ENCODE data around the gene DYNLT2. TPM values are rescaled to one million over a fixed set of nuclear protein-coding genes. Genes with fewer than 3 reads are reported as not detected.

Gene DYNLT2
- total RNA-seq, 2 experiments from 2014 or later: 2.3 to 2.9 TPM

DNA sequence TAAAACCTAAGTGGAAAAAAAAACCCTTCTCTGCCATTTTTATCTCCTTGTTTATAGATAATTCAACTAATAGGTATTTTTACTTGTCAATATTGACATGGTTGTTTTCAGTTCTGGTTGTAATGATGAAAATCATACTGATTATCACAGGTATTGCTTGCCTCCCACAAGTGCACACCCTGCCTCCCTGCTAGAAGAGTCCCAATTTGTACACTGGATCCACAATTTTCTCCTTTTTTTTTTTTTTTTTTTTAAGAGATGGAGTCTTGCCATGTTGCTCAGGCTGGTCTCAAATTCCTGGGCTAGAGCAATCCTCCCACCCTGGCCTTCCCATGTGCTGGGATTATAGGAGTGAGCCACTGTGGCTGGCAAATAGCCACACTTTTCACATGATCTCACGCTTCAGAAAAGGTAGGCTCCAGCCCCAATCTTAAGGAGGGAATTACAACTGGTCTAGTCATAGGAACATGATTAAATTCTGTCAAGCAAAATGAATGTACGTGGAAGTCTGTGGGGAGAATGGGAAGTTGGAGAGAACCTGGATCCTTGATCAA, 12.3 kb downstream of the DYNLT2 start:
- H3K36me3 Mint-ChIP-seq: no peaks in the 10 kb centered on the region
- DNase-seq (no peak), ATAC-seq (ENCODE audit: low read depth) (no peak)
- H3K27ac Mint-ChIP-seq: no peak overlapping the region
- POLR2A ChIA-PET: no interaction called here
- H3K27me3 Mint-ChIP-seq: peaks cover 31% of the 10 kb centered on the region
- no peak overlapping the region for H3K4me3 Mint-ChIP-seq
- no peaks in the 10 kb centered on the region for H3K4me1 Mint-ChIP-seq
- H3K9me3 Mint-ChIP-seq: no peaks in the 10 kb centered on the region

GRCh38 chr6:169738204-169738975, 13.0 kb downstream of the DYNLT2 start:
- ATAC-seq (ENCODE audit: low read depth): no peak
- POLR2A ChIA-PET: no interaction called here
- Mint-ChIP-seq H3K36me3 (no peaks in the 10 kb centered on the region), H3K27me3 (peaks cover 36% of the 10 kb centered on the region), H3K9me3 (no peaks in the 10 kb centered on the region), H3K4me1 (no peaks in the 10 kb centered on the region), H3K4me3 (no peak overlapping the region), H3K27ac (no peak overlapping the region)
- DNase-seq: no peak

GRCh38 chr6:169729961-169730360, 21.4 kb downstream of the DYNLT2 start:
- no peak overlapping the region for H3K4me3 Mint-ChIP-seq
- H3K9me3 Mint-ChIP-seq: no peaks in the 10 kb centered on the region
- POLR2A ChIA-PET: no interaction called here
- H3K27ac Mint-ChIP-seq: no peak overlapping the region
- no peak for DNase-seq
- ATAC-seq (ENCODE audit: low read depth): no peak
- H3K36me3 Mint-ChIP-seq: peaks cover 2% of the 10 kb centered on the region
- peaks cover 21% of the 10 kb centered on the region for H3K27me3 Mint-ChIP-seq
- H3K4me1 Mint-ChIP-seq: peaks cover 15% of the 10 kb centered on the region

DNA sequence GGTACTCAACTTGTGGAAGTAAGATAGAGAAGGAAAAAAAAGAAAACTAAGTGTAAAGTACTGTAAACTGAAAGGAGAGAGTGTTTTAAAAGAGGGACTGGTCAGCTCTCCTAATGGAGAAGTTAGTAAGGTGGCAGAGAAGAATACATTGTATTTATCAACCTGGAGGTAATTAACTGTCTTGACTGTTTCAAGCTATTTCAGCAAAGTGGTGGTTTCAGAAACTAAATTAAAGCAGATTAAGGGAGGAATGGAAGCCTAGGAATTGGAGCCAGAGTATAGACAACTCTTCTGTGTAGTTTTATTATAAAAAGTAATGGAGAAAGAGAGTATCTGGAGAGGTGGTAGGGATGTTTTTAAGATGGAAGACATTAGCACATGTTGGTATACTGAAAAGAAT, 24.4 kb downstream of the DYNLT2 start:
- Mint-ChIP-seq H3K36me3 (peaks cover 4% of the 10 kb centered on the region), H3K4me1 (peaks cover 20% of the 10 kb centered on the region), H3K4me3 (no peak overlapping the region), H3K27me3 (peaks cover 4% of the 10 kb centered on the region), H3K9me3 (no peaks in the 10 kb centered on the region), H3K27ac (peak overlapping the region; percentile 6)
- DNase-seq (no peak), ATAC-seq (ENCODE audit: low read depth) (no peak)
- POLR2A ChIA-PET: no interaction called here

DNA sequence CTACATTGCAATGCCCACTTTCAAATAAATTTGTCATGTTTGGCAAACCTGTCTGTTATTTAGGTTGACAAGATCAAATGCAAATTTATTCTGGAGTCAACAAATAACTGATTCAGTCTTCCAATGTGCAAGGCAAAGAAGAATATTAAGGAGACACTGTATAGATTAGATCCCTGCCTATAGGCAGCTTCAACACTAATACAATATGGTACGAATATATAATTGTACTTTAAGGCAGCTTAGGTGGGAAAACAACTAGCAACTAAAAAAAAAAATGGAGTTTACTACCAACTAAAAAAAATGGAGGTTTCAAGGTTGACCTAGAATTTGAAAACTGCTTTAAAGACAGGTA, 25.3 kb downstream of the DYNLT2 start:
- Mint-ChIP-seq H3K4me3 (peak overlapping the region; percentile 10), H3K9me3 (no peaks in the 10 kb centered on the region), H3K27ac (peak overlapping the region; percentile 39), H3K4me1 (peaks cover 26% of the 10 kb centered on the region), H3K36me3 (peaks cover 4% of the 10 kb centered on the region), H3K27me3 (peaks cover 4% of the 10 kb centered on the region)
- POLR2A ChIA-PET: interaction anchor here (0.6 to 1.8 kb wide), 2 partner anchors 26 to 513 kb away, joined by 4 to 9 read pairs; partner anchors contain the start of genes DYNLT2 and ERMARD
- no peak for ATAC-seq (ENCODE audit: low read depth)
- no peak for DNase-seq

- H3K27ac Mint-ChIP-seq: peak overlapping the region; percentile 68
- H3K9me3 Mint-ChIP-seq: no peaks in the 10 kb centered on the region
- no peak for DNase-seq
- POLR2A ChIA-PET: interaction anchor here (0.6 to 1.8 kb wide), 3 partner anchors 23 to 512 kb away, joined by 4 to 14 read pairs (median 9); partner anchors contain the start of genes C6orf120, DYNLT2, ERMARD and WDR27
- ATAC-seq (ENCODE audit: low read depth): no peak
- H3K4me1 Mint-ChIP-seq: peaks cover 27% of the 10 kb centered on the region
- peak overlapping the region; percentile 77 for H3K4me3 Mint-ChIP-seq
- H3K27me3 Mint-ChIP-seq: peaks cover 4% of the 10 kb centered on the region
- H3K36me3 Mint-ChIP-seq: peaks cover 6% of the 10 kb centered on the region
Measured at GRCh38 chr6:169725125-169726048, 26.0 kb downstream of the DYNLT2 start.

- peak; percentile 74 for DNase-seq
- H3K9me3 Mint-ChIP-seq: no peaks in the 10 kb centered on the region
- H3K4me1 Mint-ChIP-seq: peaks cover 30% of the 10 kb centered on the region
- ATAC-seq (ENCODE audit: low read depth): peak; percentile 53
- POLR2A ChIA-PET: interaction anchor here (0.6 to 1.8 kb wide), 3 partner anchors 22 to 738 kb away, joined by 3 to 14 read pairs (median 9); partner anchors contain the start of genes C6orf120, DYNLT2, ERMARD and WDR27
- H3K27ac Mint-ChIP-seq: peak within 1 kb of the TSS; percentile 95
- peaks cover 4% of the 10 kb centered on the region for H3K27me3 Mint-ChIP-seq
- peaks cover 9% of the 10 kb centered on the region for H3K36me3 Mint-ChIP-seq
- peak within 1 kb of the TSS; percentile 94 for H3K4me3 Mint-ChIP-seq
Measured at GRCh38 chr6:169724494-169725124, 26.8 kb downstream of the DYNLT2 start, which contains the start of gene PHF10. TSS of gene PHF10 (minus strand) at chr6:169724500. CDS start at chr6:169723931, 569 bp downstream.

GRCh38 chr6:169723991-169724493, 27.3 kb downstream of the DYNLT2 start:
- Mint-ChIP-seq H3K27ac (peak overlapping the region; percentile 71), H3K9me3 (no peaks in the 10 kb centered on the region), H3K36me3 (peaks cover 15% of the 10 kb centered on the region), H3K4me1 (peaks cover 36% of the 10 kb centered on the region), H3K27me3 (peaks cover 4% of the 10 kb centered on the region), H3K4me3 (peak overlapping the region; percentile 74)
- ATAC-seq (ENCODE audit: low read depth) (peak; percentile 35), DNase-seq (peak; percentile 71)
- POLR2A ChIA-PET: interaction anchor here (0.6 to 2.9 kb wide), 4 partner anchors 22 to 738 kb away, joined by 3 to 20 read pairs (median 12); partner anchors contain the start of genes C6orf120, DYNLT2, ERMARD and WDR27

GRCh38 chr6:169723200-169723909, 28.0 kb downstream of the DYNLT2 start:
- Mint-ChIP-seq H3K27me3 (peaks cover 4% of the 10 kb centered on the region), H3K9me3 (no peaks in the 10 kb centered on the region), H3K4me3 (peak overlapping the region; percentile 94), H3K4me1 (peaks cover 36% of the 10 kb centered on the region), H3K27ac (peak overlapping the region; percentile 95), H3K36me3 (peaks cover 17% of the 10 kb centered on the region)
- ATAC-seq (ENCODE audit: low read depth) (peak; percentile 44), DNase-seq (peak; percentile 79)
- POLR2A ChIA-PET: interaction anchor here (1.1 to 2.9 kb wide), 3 partner anchors 21 to 29 kb away, joined by 3 to 20 read pairs (median 15); partner anchors contain the start of genes C6orf120, DYNLT2, ERMARD and WDR27

- peaks cover 31% of the 10 kb centered on the region for H3K4me1 Mint-ChIP-seq
- peak overlapping the region; percentile 94 for H3K4me3 Mint-ChIP-seq
- DNase-seq: peak; percentile 52
- no peaks in the 10 kb centered on the region for H3K9me3 Mint-ChIP-seq
- peaks cover 4% of the 10 kb centered on the region for H3K27me3 Mint-ChIP-seq
- peak overlapping the region; percentile 95 for H3K27ac Mint-ChIP-seq
- ATAC-seq (ENCODE audit: low read depth): peak; percentile 29
- POLR2A ChIA-PET: interaction anchor here (0.6 to 2.9 kb wide), 4 partner anchors 20 to 97 kb away, joined by 3 to 20 read pairs (median 9); partner anchors contain the start of genes C6orf120, DYNLT2, ERMARD and WDR27
- peaks cover 17% of the 10 kb centered on the region for H3K36me3 Mint-ChIP-seq
Measured at GRCh38 chr6:169722362-169723199, 28.8 kb downstream of the DYNLT2 start.

- Mint-ChIP-seq H3K4me1 (peaks cover 23% of the 10 kb centered on the region), H3K4me3 (no peak overlapping the region), H3K9me3 (no peaks in the 10 kb centered on the region), H3K27ac (no peak overlapping the region), H3K36me3 (peaks cover 22% of the 10 kb centered on the region), H3K27me3 (no peaks in the 10 kb centered on the region)
- POLR2A ChIA-PET: interaction anchor here (1.3 kb wide), 1 partner anchor 18 kb away, joined by 4 read pairs; the partner anchor contains the start of gene C6orf120
- ATAC-seq (ENCODE audit: low read depth): no peak
- DNase-seq: no peak
Measured at GRCh38 chr6:169720207-169720855, 31.0 kb downstream of the DYNLT2 start.
